T47D (cell line): ENCODE measurements around the gene UHRF2.
"Not testable (repeated sequence)": the region's sequence is repeated elsewhere in the genome, so short reads cannot be mapped to it uniquely, and the experiment has no call there.

Source experiments
- DNase-seq, 2 experiments: peaks; one replicate each; pipeline versions ENCODE4 v3.0.0 to v3.0.0-alpha.2; 2011 to 2012; ENCODE audit warnings: low read depth in 1 of 2, low spot score in 1 of 2
- JUND ChIP-seq: IDR thresholded peaks from 2 replicates; pipeline ENCODE4 v1.6.1; 2012; ENCODE audit warnings: low read depth
- in situ Hi-C: cut with HindIII; loops from 2 replicates; pipeline ENCODE4 v1.10.0; 2016; ENCODE audit warnings: low sequenced_read_pairs, low pct_unique_long_range_greater_than_20kb

The UHRF2 gene

GRCh38 chr9:6412487-6413364, at the start of gene UHRF2:
UHRF2 (plus strand) TSS chr9:6413199; CDS start chr9:6413491, 292 bp downstream.
- in situ Hi-C loops, result no loop called here
- TF ChIP-seq JUND, result no peak
- DNase-seq, result peak; percentile 89 to 97

GRCh38 chr9:6367128-6367890, 45.7 kb upstream of the UHRF2 start:
- DNase-seq, result no peak
- TF ChIP-seq JUND, result no peak
- in situ Hi-C loops, result no loop called here

GRCh38 chr9:6368831-6369230, 44.2 kb upstream of the UHRF2 start:
- in situ Hi-C loops, result no loop called here
- no peak for TF ChIP-seq JUND
- no peak for DNase-seq

- in situ Hi-C loops, result not testable (repeated sequence)
Measured at GRCh38 chr9:6381477-6382012, 31.5 kb upstream of the UHRF2 start.

GRCh38 chr9:6382681-6383080, 30.3 kb upstream of the UHRF2 start:
- TF ChIP-seq JUND, result no peak
- no peak for DNase-seq
- in situ Hi-C loops, result no loop called here

More at GRCh38 chr9:6381477-6382012, 31.5 kb upstream of the UHRF2 start:
- DNase-seq, result not testable (repeated sequence)

- no peak for TF ChIP-seq JUND
- in situ Hi-C loops, result no loop called here
- DNase-seq, result no peak
Measured at GRCh38 chr9:6383551-6384225, 29.3 kb upstream of the UHRF2 start.

- no peak for TF ChIP-seq JUND
- DNase-seq, result no peak
- in situ Hi-C loops, result no loop called here
Measured at GRCh38 chr9:6384732-6385131, 28.3 kb upstream of the UHRF2 start.

GRCh38 chr9:6399071-6399470, 13.9 kb upstream of the UHRF2 start:
- in situ Hi-C loops, result no loop called here
- DNase-seq, result no peak
- TF ChIP-seq JUND, result no peak

- in situ Hi-C loops, result no loop called here
- TF ChIP-seq JUND, result no peak
- DNase-seq, result no peak
Measured at GRCh38 chr9:6405371-6405770, 7.6 kb upstream of the UHRF2 start.

GRCh38 chr9:6407778-6408177, 5.2 kb upstream of the UHRF2 start:
- DNase-seq, result no peak
- TF ChIP-seq JUND, result no peak
- in situ Hi-C loops, result no loop called here

GRCh38 chr9:6408320-6408719, 4.7 kb upstream of the UHRF2 start:
- in situ Hi-C loops, result no loop called here
- no peak for TF ChIP-seq JUND

GRCh38 chr9:6409811-6410210, 3.2 kb upstream of the UHRF2 start:
- TF ChIP-seq JUND, result no peak
- DNase-seq, result no peak
- in situ Hi-C loops, result no loop called here

More at GRCh38 chr9:6408320-6408719, 4.7 kb upstream of the UHRF2 start:
- no peak for DNase-seq

GRCh38 chr9:6410633-6411032, 2.4 kb upstream of the UHRF2 start:
- in situ Hi-C loops, result no loop called here
- DNase-seq, result no peak
- TF ChIP-seq JUND, result no peak
